Left renal cortex interstitium (tissue), 4 donors: ENCODE measurements around the gene NRDC. TPM values are rescaled to one million over a fixed set of nuclear protein-coding genes. Genes with fewer than 3 reads are reported as not detected.
A peak's percentile ranks its signal among the peaks of the same experiment; 100 is the strongest.
"Not testable (repeated sequence)": the region's sequence is repeated elsewhere in the genome, so short reads cannot be mapped to it uniquely, and the experiment has no call there.

ENCODE experiments used
- DNase-seq, 4 donors: peaks; one replicate each; pipeline ENCODE4 v3.0.0-alpha.2; 2013; ENCODE audit warnings: low read depth in 4 of 4, low spot score in 2 of 4, missing footprints in 1 of 4
- polyA plus RNA-seq, 4 donors: library from polyadenylated mRNA; unstranded; fragments of 120-200 nt; gene quantifications; one replicate each; pipeline ENCODE4 v1.2.1, GENCODE V29; 2013; ENCODE audit not compliant: insufficient read length in 4 of 4

Gene NRDC
- polyA plus RNA-seq, 4 donors = 104 to 175 (median 136) TPM

DNA sequence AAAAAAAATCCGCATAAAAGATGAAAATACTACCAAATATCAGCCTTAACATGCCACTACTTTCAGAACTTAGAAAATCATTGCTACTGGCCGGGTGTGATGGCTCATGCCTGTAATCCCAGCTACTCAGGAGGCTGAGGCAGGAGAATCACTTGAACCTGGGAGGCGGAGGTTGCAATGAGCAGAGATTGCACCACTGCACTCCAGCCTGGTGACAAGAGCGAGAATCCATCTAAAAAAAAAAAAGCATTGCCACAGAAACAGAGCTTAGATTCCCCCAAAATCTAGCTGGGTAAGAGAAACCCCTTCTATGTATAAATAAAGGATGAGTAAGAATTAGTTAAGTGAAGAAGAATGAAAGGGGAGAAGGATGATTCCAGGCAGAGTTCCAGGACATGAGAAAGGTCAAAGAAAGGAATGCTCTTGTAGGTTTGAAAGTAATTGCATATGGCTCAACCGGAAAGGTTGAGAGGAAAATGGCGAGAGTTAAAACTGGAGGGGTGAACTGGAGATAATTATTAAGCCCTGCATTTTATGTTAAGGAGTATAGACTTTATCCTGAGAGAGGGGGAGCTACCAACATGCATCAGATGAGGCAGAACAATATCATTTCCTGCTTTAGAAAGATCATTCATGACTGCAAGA is 19.7 kb upstream of the NRDC start:
- no peak for DNase-seq

DNA sequence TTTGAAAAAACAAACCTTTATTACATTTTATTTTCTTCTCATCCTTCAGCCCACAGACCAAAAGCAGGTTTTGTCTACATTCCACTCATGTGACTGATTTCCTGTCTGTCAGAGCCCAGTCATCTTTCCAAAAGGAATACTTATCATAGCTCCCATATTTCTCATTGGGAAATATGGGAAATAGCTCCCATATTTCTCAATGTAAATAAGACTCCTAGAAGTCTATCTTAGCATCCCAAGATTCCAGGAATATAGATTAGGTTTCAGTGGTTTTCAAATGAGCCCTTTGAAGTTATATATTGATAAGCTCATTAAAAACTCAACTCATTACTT is 19.1 kb upstream of the NRDC start:
- DNase-seq = no peak

DNA sequence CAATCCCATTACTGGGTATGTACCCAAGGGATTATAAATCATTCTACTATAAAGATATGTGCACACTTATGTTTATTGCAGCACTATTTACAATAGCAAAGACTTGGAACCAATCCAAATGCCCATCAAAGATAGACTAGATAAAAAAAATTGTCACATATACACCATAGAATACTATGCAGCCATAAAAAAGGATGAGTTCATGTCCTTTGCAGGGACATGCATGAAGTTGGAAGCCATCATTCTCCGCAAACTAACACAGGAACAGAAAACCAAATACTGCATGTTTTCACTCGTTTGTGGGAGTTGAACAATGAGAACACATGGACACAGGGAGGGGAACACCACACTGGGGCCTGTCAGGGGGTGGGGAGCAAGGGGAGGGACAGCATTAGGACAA is 16.2 kb upstream of the NRDC start:
- not testable (repeated sequence) for DNase-seq

DNA sequence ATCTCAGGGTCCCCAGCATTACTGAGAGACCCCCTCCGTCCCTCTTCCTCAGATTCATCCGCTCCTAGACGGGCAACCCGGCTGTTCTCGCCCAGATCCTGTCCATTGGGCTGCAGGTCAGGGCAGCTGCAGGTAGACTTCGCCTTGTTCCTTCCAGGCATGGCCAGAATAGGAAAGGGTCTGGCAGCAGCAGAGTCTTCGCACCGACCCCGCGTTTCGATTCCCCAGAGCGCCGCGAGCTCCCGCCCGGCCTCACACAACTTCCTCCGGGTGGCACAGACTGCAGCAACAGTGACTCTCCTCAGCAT is 265 bp downstream of the NRDC start:
- no peak for DNase-seq

DNA sequence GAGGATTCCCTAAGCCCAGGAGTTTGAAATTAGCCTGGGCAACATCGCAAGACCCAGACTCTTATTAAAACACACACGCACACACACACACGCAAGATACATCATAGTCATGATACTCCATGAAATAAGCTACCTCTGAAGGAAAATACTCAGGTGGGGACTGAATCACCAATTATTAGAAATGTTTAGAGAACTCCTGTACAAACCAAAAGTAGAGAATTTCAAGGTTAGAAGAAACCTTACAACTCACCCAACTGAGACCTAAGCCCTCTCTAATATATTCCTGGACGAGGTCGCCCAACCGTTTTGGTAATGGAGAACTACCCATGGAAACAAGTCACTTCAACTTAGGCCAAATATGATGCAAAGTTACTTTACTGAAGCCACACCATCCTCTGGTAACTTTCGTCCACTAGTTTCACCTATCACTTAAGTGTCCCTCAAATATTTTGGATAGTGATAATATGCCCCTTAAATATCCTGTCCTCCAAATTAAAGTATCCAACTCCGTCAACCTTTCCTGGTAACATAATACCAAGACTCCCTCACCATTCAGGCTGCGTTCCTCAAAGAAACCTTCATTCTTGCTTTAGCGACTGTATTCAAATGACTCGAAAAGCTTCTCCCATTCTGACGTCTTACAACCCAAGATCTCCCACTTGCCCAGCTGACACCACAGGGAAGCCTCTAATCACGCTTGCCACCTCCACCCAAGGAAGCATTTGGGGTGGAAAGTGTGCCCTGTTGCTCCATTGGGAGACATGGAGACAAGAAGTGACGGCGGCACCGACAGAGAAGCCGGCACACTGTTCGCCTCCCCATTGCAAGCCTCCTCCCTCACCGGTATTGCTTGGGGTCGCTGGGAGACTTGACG is 856 bp downstream of the NRDC start:
- DNase-seq = peak; percentile 3 to 50 (median 32)

DNA sequence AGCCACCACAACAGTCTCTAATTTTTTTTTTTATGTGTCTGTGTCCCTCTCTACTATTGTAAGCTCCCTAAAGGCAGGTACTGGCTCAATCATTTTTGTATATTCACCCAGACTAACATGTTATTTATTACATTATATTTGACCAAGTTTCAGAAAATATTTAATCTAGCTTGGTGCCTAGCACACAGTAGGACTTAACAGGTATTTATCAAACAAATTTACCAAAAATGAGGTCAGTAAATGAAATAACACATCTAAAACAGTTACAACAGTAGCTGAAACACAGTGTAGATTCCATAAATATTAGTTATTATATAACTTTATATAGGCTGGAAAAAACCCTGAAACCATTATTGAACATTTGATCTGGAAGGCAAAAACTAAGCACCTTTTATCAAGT is 2.7 kb downstream of the NRDC start:
- DNase-seq = no peak

DNA sequence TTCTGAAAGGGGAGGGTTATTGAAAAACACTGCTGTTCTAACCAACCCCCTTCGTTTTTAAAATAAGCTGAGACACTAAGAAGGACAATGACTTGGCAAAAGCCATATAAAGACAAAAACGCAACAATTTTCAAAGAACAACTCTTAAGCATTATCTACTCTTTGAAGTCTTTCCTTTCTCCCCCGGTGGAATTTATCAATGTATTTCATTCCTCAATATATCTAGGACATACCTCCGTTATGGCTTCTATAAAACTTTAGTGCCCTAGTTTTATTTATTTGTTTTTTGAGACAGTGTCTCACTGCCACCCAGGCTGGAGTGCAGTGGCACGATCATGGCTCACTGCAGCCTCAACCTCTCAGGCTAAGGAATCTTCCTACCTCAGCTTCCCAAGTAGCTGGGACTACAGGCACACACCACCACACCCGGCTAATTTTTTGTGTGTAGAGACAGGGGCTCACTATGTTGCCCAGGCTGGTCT is 3.2 kb downstream of the NRDC start:
- DNase-seq = no peak

DNA sequence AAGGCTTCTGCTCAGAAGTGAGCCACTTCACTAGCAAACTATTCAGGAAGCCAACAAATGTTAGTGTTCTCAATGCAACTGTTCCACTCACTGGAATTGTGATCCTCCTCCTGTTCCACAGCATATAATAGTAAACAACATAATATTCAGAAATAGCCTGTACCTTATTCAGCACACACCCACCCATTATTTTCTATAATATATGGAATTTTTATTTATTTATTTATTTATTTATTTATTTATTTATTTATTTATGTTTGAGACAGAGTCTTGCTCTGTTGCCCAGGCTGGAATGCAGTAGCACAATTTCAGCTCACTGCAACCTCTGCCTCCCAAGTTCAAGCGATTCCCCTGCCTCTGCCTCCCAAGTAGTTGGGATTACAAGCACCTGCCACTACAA is 5.3 kb downstream of the NRDC start:
- DNase-seq = not testable (repeated sequence)

DNA sequence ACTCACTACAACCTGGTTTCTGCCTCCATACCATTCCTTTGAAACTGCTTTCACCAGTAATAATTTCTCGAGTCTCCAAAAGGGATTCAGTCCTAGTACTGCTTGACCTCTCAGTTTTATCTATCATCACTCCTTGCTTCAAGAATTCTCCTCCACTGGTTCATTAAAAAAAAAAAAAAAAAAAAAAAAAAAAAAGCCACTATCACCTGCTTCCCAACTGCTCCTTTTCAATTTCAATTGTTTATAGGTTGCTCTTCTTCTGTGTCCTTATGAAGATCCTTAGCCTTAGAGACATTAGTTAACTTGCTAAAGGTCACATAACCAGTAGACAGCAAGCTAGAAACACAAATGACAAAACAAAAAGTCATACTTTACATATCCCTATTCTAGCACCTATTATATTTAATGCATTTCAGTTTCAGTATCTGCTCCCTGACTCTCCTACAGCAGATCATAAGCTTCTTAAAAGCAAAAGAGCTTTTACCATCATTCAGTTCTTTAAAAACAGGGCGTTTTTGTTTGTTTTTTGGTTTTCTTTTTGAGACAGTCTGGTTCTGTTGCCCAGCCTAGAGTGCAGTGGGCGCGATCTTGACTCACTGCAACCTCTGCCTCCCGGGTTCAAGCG is 7.1 kb downstream of the NRDC start:
- no peak for DNase-seq

DNA sequence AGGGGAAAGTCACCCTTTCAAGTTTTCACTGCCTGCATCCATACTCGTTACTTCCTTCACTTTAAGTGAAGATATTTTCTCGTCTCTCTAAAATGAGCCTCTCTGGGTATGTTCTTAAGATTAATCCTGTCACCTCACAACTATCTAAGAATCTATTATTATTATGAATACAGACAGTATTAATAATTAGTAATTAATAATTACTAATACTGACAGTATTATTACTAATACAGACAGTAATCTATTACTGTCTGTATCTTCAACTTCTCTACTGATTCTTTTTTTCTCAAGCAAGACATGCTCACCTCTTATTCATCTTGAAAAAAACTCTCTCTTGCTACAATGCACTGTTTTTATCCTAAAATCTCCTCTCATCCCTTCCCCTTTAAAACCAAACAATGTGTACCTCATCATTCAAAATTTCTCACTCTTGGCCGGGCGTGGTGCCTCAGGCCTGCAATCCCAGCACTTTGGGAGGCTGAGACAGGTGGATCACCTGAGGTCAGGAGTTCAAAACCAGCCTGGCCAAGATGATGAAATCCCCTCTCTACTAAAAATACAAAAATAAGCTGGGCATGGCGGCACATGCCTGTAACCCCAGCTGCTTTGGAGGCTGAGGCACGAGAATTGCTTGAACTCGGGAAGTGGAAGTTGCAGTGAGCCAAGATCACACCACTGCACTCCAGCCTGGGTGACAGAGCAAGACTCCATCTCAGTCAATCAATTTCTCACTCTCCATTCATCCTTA is 7.8 kb downstream of the NRDC start:
- DNase-seq = no peak

DNA sequence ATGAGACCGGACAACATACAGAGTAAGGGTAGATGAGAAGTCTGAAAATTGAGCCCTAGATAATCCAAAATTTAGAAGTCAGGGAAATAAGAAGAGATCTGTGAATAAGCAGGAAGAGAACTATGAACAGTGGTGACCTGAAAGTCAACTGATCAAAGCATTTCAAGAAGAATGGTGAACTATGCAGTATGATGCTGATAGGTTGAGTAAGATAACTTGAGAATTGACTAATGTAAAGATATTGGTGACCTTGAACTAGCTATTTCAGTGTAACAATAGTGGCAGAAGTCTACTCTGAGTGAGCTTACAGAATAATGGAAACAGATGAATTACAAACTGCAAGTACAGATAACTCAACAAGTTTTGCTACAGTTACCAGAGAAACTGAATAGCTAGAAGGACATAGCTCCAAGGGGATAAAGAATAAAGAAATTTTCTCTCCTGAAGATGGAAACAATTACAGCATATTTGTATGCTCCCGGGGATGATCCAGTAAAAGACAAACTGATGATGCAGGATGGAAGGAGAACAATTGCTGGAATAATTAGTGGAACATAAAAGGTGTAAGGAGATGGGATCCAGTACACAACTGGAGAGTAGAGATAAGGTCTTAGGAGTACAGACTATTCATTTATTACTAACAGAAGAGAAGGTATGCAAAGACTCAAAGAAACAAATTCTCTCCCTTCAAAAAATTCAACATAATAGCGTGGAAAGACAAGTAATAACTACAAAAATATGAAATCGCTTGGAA is 10.9 kb downstream of the NRDC start:
- no peak for DNase-seq

DNA sequence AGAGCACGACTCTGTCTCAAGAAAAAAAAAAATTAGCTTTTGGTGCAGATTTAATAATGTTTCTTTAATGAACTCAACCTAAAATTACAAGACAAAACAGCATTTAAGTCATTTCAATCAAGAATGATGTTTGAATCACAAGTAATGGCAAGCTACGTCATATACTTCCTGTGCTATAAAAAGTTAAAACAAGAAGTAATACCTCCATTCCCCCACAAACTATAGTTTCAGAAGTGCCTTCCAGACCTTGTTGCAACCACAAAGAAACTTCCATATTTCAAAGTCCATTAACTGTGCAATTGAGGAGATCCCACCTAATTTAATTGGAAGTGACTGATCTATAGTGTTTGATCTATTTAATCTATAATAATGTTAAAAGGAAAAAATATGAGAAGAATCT is 15.1 kb downstream of the NRDC start:
- DNase-seq = no peak

DNA sequence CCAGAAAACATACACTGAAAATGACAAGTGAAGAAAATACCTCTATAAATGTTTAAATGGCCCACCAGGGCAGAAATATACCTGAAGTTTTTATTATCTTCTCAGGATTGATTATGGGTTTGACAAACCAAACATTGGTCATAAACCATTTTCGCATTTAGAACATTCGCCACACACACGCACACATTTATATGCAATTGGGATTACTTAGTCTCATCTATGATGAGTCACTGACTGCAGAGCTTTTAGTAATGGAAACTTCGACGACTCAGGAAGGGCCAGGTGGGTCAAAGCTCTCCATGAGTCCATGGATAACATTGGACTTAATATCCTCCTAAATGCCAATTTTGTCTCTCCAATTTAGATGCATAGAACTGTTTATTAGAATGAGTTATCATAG is 16.9 kb downstream of the NRDC start:
- DNase-seq = no peak

DNA sequence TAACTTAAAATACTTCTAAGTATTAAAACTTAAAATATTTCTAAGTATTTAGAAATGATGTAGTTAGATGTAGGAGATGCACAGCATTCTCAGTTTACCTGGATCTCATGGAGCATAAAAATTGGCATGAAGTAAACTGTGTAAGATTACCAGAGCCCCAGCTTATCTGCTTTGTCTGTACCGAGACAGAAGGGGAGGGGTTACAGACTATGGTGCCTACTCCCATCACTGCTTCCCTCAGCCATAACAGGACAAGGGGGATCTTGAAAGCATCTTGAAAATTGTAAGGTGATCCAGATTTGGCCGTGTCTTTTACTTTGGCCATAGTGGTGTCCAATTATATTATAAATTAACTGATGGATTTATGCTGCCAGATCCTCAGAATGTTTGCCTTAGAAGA is 18.8 kb downstream of the NRDC start:
- no peak for DNase-seq

DNA sequence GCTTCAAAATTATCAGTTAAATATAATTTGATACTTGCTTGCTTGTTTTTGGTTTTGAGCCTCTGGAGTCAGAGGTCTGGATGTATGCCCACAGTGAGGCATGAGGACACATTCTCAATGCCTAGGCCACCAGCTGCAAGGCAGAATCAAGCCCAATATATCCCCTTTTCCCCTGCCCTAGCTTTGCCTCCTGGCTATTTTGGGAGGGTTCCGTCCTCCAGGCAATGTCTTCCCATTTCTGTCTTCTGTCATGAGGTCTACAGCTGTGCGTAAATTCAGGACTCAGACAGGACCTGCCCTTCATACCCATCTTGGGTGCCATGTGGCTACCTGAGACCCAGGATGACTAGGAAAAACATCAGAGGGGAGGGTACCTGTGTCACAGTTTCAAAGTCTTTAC is 19.2 kb downstream of the NRDC start:
- DNase-seq = no peak

DNA sequence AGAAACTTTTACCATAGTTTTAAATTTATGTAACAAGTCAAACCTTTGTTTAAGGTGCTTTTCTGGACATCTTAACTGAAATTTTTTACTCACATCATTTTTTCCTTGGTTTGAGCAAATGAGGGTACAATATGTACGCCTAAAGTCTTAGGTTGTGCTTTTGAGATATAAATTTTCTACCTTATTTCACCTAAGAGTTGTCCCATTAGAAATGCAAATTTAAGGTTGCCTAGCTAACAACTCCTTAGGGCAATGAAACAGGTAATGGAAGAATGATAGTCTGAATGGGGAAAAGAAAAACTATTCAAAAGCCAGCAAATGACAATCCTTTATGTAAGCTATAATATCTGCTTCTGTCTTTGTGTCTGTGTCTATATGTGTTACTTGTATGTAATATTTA is 19.6 kb downstream of the NRDC start:
- DNase-seq = no peak

DNA sequence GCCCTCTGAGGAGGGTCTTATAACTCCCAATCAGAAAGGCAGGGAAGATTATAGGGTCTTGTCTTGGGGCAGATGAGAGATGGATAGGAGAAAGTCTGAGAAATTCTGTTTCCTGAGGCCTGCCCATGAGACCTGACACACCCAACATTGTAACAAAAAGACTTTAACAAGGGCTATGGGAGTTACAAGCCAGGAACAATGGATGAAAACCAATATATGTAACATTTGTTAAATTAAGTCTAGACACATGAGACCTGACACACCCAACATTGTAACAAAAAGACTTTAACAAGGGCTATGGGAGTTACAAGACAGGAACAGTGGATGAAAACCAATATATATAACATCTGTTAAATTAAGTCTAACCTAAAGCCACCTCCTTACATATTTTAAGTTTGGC is 21.8 kb downstream of the NRDC start:
- no peak for DNase-seq

DNA sequence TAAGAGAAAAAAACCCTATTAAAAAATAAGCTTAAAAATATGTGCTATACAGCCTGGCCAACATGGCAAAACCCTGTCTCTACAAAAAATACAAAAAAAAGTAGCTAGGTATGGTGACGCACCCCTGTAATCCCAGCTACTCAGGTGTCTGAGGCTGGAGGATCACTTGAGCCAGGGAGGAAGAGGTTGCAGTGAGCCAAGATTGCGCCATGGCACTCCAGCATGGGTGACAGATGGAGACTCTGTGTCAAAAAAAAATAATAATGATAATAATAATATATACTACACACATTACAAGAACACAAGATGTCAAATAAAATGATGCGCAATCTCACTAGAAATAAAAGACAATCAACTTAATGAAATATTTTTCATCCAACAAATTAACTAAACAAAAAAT is 22.9 kb downstream of the NRDC start:
- no peak for DNase-seq

DNA sequence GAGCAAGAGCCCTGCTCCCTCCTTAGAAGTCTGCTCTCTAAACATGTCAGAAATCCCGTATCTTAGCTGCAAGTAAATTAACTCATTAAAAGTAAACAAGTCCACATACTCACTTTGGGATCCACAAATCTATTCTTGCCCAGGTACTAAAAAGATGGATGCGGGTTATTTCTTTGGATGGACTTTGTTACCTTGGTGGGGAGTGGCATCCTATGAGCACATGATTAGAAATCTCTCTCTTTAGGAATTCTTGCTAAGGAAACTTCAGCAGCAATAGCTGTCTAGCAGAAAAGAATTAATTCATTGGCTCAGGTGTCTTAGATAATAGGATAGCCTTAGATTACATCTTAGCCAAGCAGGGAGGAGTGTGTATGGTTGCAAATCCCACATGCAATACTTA is 25.2 kb downstream of the NRDC start:
- no peak for DNase-seq

DNA sequence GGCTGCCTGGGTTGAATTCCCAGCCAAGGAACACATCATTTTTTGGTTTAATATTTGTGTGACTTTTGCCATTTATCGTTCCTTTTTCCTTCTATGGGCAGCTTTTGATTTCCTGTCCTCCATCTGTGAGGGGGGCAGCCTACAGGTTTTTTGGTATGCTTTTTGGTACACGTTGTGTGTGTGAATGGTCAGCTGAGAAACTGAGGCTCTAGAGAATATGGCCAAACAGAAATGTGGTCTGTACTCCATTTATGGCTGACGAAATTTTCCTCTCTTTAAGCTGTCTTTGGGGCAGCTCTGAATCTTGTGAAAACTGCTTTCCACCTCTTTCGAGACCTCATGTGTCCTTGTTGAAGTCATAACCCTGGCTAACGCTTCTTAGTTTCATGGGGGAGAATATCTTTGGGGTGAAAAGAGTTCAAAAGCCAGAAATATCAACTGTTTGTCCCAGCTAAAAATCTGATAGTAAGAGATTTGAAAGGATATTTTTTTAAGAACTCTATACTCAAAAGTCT is 26.6 kb downstream of the NRDC start:
- no peak for DNase-seq
